ENCODE results near the gene PXK. TPM values are rescaled to one million over a fixed set of nuclear protein-coding genes. Genes with fewer than 3 reads are reported as not detected.

The PXK gene
- total and polyA plus RNA-seq, 4 donors = 6.0 to 15.9 (median 12.6) TPM

- Histone ChIP-seq H3K27me3 (ENCODE audit: control insufficient read depth in 4 of 4, insufficient read depth in 4 of 4, low read length in 3 of 4) (no peaks in the 10 kb centered on the region), H3K9ac (ENCODE audit: low read depth in 1 of 2, low read length in 2 of 2) (no peak overlapping the region), H3K4me1 (ENCODE audit: control insufficient read depth in 4 of 4, insufficient read depth in 4 of 4, low read length in 3 of 4) (peaks cover 2 to 17% (median 14%) of the 10 kb centered on the region in 4 donors), H3K36me3 (ENCODE audit: control insufficient read depth in 4 of 4, insufficient read depth in 3 of 4, low read depth in 1 of 4, low read length in 3 of 4) (no peaks in the 10 kb centered on the region), H3K27ac (ENCODE audit: low read depth in 1 of 2, low read length in 2 of 2) (no peak overlapping the region), H3K4me3 (ENCODE audit: low read depth in 1 of 3, low read length in 3 of 3) (no peak overlapping the region), H3K9me3 (ENCODE audit: control insufficient read depth in 4 of 4, low read length in 3 of 4) (no peaks in the 10 kb centered on the region)
- DNase-seq (ENCODE audit: low spot score) = no peak
- WGBS = 96% methylated on average over 8 of the region's 8 CpGs
- TF ChIP-seq, protein P1, sequence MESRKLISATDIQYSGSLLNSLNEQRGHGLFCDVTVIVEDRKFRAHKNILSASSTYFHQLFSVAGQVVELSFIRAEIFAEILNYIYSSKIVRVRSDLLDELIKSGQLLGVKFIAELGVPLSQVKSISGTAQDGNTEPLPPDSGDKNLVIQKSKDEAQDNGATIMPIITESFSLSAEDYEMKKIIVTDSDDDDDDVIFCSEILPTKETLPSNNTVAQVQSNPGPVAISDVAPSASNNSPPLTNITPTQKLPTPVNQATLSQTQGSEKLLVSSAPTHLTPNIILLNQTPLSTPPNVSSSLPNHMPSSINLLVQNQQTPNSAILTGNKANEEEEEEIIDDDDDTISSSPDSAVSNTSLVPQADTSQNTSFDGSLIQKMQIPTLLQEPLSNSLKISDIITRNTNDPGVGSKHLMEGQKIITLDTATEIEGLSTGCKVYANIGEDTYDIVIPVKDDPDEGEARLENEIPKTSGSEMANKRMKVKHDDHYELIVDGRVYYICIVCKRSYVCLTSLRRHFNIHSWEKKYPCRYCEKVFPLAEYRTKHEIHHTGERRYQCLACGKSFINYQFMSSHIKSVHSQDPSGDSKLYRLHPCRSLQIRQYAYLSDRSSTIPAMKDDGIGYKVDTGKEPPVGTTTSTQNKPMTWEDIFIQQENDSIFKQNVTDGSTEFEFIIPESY (IDR thresholded peaks at IDR 0.05) = no peak
- TF ChIP-seq JUND (IDR thresholded peaks at IDR 0.05) (no peak), RAD21 (IDR thresholded peaks at IDR 0.05) (no peak), NR2F2 (IDR thresholded peaks at IDR 0.05) (no peak), HNF4A (conservative IDR thresholded peaks at IDR 0.05) (no peak), GABPA (IDR thresholded peaks at IDR 0.05 in 1 of 2, conservative IDR thresholded peaks at IDR 0.05 in 1 of 2) (no peak), TAF1 (conservative IDR thresholded peaks at IDR 0.05) (no peak), EGR1 (IDR thresholded peaks at IDR 0.05; ENCODE audit: low read depth in 2 of 2) (no peak), SP1 (IDR thresholded peaks at IDR 0.05) (no peak), HNF4G (IDR thresholded peaks at IDR 0.05) (no peak), FOXA1 (IDR thresholded peaks at IDR 0.05) (no peak), REST (IDR thresholded peaks at IDR 0.05) (no peak)
- TF ChIP-seq, protein P2, sequence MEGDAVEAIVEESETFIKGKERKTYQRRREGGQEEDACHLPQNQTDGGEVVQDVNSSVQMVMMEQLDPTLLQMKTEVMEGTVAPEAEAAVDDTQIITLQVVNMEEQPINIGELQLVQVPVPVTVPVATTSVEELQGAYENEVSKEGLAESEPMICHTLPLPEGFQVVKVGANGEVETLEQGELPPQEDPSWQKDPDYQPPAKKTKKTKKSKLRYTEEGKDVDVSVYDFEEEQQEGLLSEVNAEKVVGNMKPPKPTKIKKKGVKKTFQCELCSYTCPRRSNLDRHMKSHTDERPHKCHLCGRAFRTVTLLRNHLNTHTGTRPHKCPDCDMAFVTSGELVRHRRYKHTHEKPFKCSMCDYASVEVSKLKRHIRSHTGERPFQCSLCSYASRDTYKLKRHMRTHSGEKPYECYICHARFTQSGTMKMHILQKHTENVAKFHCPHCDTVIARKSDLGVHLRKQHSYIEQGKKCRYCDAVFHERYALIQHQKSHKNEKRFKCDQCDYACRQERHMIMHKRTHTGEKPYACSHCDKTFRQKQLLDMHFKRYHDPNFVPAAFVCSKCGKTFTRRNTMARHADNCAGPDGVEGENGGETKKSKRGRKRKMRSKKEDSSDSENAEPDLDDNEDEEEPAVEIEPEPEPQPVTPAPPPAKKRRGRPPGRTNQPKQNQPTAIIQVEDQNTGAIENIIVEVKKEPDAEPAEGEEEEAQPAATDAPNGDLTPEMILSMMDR (IDR thresholded peaks at IDR 0.05; ENCODE audit: low read depth, low read length, missing input control) = no peak
- TF ChIP-seq, protein P3, sequence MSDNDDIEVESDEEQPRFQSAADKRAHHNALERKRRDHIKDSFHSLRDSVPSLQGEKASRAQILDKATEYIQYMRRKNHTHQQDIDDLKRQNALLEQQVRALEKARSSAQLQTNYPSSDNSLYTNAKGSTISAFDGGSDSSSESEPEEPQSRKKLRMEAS (IDR thresholded peaks at IDR 0.05) = no peak
Measured at GRCh38 chr3:58326267-58326900, 6.3 kb upstream of the PXK start.
